Naive thymus-derived CD8-positive, alpha-beta T cell (primary cell): Measurements from ENCODE around the gene TSPAN16. TPM values are rescaled to one million over a fixed set of nuclear protein-coding genes. Genes with fewer than 3 reads are reported as not detected.
A peak's percentile ranks its signal among the peaks of the same experiment; 100 is the strongest.

Experiments used
- ATAC-seq, 2 donors: fragments of 150-1000 bp; cut with Tn5 transposase in 1 of 2; sonication (Bioruptor Pico), chemical (Tn5 transposase) in 1 of 2; 1 replicate in 1 of 2; 2 replicates in 1 of 2; pipeline ENCODE4 v1.10.0; 2021; ENCODE audit warnings: mild to moderate bottlenecking in 2 of 2, moderate library complexity in 2 of 2
- POLR2A ChIA-PET: fragments of 350-600 bp; sonication (Branson Sonifier 250); formaldehyde crosslinking; loops from one replicate; lab custom pipeline; 2021; ENCODE audit warnings: antibody characterized with exemption; lab: Charles Lee
- DNase-seq, 10 donors: peaks; one replicate each; pipeline versions ENCODE4 v3.0.0 to v3.0.0-alpha.2; 2020 to 2022
- H3K27ac Mint-ChIP-seq, 10 donors: one replicate each; pipeline ENCODE4 v1.8.0; 2020 to 2022; ENCODE audit warnings: mild to moderate bottlenecking in 10 of 10, mixed read lengths in 10 of 10, moderate library complexity in 4 of 10, inconsistent platforms in 1 of 10
- H3K27me3 Mint-ChIP-seq, 5 donors: one replicate each; pipeline ENCODE4 v1.8.0; 2021 to 2022; ENCODE audit warnings: mixed read lengths in 5 of 5
- H3K36me3 Mint-ChIP-seq, 3 donors: one replicate each; pipeline ENCODE4 v1.8.0; 2020 to 2022; ENCODE audit warnings: mixed read lengths in 3 of 3, mild to moderate bottlenecking in 2 of 3, inconsistent platforms in 1 of 3
- H3K4me1 Mint-ChIP-seq, 4 donors: one replicate each; pipeline ENCODE4 v1.8.0; 2021 to 2022; ENCODE audit warnings: mixed read lengths in 4 of 4
- H3K4me3 Mint-ChIP-seq, 10 donors: one replicate each; pipeline ENCODE4 v1.8.0; 2020 to 2022; ENCODE audit warnings: mild to moderate bottlenecking in 10 of 10, mixed read lengths in 10 of 10, moderate library complexity in 6 of 10, inconsistent platforms in 1 of 10
- H3K9me3 Mint-ChIP-seq, 9 donors: one replicate each; pipeline ENCODE4 v1.8.0; 2020 to 2022; ENCODE audit warnings: mixed read lengths in 9 of 9, mild to moderate bottlenecking in 3 of 9, inconsistent platforms in 1 of 9, moderate library complexity in 1 of 9
- polyA plus RNA-seq, 3 donors: library from polyadenylated mRNA; unstranded; fragments of 300-500 nt; fragmentation: Illumina TruSeq; gene quantifications; one replicate each; pipeline ENCODE4 v1.2.3, GENCODE V29; 2021
- total RNA-seq, 8 experiments: library from RNA in 2 of 8; stranded (reverse) in 2 of 8; gene quantifications; one replicate each; pipeline ENCODE4 v1.2.3 and lab custom pipeline; 2021 to 2026

Gene TSPAN16
- not detected for total RNA-seq
- not detected for polyA plus RNA-seq
- total RNA-seq (lab: John Stamatoyannopoulos, UW), result 0 to 0.09 (median 0) reads per million in 6 experiments

- Mint-ChIP-seq H3K4me1 (peaks cover 3 to 14% (median 7%) of the 10 kb centered on the region in 4 donors), H3K27ac (no peak within 1 kb of the TSS), H3K9me3 (peaks cover 0 to 5% (median 0%) of the 10 kb centered on the region in 9 donors), H3K4me3 (no peak within 1 kb of the TSS), H3K27me3 (peaks cover 2 to 36% (median 17%) of the 10 kb centered on the region in 5 donors), H3K36me3 (no peaks in the 10 kb centered on the region)
- POLR2A ChIA-PET, result interaction anchor here (0.9 to 1.1 kb wide), 2 partner anchors 79 to 187 kb away, joined by 3 read pairs; partner anchors contain the start of gene SWSAP1
- DNase-seq, result no peak
- ATAC-seq, result no peak
Observed at GRCh38 chr19:11295665-11296245, at the start of gene TSPAN16. TSPAN16 (plus strand) TSS chr19:11296160; CDS start chr19:11296298, 138 bp downstream.

DNA sequence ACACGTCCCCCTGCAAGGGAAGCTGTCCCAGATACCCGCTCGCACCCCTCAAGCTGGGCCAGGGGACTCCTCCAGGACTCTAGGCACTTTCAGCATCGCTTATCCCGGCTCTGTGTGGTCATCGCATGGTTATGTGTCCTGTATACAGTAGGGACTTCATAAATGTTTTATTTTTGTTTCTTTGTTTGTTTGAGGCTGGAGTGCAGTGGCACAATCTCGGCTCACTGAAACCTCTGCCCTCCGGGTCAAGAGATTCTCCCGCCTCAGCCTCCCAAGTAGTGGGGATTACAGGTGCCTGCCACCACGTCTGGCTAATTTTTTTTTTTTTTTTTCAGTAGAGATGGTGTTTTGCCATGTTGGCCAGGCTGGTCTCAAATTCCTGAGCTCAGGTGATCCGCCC lies 49.0 kb upstream of the TSPAN16 start:
- H3K36me3 Mint-ChIP-seq, result peaks cover 0 to 3% (median 0%) of the 10 kb centered on the region in 3 donors
- ATAC-seq, result no peak

DNA sequence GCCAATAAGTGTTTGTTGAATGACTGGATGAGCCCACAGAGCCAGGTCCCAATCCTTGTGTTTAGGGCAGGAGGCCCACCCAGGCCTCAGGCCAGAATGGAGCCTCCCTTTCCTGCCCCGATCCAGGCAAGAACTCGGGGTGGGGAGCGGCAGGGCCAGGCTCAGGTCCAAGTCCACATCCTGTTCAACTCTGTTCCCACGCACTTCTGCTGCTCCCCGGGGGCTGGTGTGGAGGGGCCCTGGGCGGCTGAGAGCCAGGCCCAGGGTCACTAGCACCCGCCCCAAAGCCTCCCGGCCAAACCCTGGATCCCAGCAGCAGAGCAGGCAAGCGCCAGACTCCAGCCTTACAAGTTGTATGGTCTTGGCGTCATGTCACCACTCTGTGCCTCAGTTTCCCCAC lies 48.6 kb upstream of the TSPAN16 start:
- Mint-ChIP-seq H3K36me3 (peaks cover 0 to 3% (median 0%) of the 10 kb centered on the region in 3 donors), H3K4me3 (no peak overlapping the region), H3K27ac (no peak overlapping the region), H3K27me3 (peaks cover 11 to 53% (median 25%) of the 10 kb centered on the region in 5 donors), H3K4me1 (peaks cover 5 to 8% (median 5%) of the 10 kb centered on the region in 4 donors), H3K9me3 (no peaks in the 10 kb centered on the region)
- POLR2A ChIA-PET, result no interaction called here
- ATAC-seq (no peak), DNase-seq (no peak)

More for the DNA sequence above, 49.0 kb upstream of the TSPAN16 start:
- Mint-ChIP-seq H3K4me3 (no peak overlapping the region), H3K27ac (no peak overlapping the region), H3K9me3 (no peaks in the 10 kb centered on the region), H3K27me3 (peaks cover 11 to 58% (median 25%) of the 10 kb centered on the region in 5 donors), H3K4me1 (peaks cover 5 to 8% (median 5%) of the 10 kb centered on the region in 4 donors)
- no peak for DNase-seq
- POLR2A ChIA-PET, result no interaction called here

- POLR2A ChIA-PET, result interaction anchor here (0.6 kb wide), 1 partner anchor 17 kb away, joined by 3 read pairs; no protein-coding TSS in a partner anchor
- Mint-ChIP-seq H3K9me3 (no peaks in the 10 kb centered on the region), H3K27ac (no peak overlapping the region), H3K4me1 (peaks cover 5 to 8% (median 5%) of the 10 kb centered on the region in 4 donors), H3K36me3 (peaks cover 0 to 3% (median 0%) of the 10 kb centered on the region in 3 donors), H3K27me3 (peaks cover 9 to 48% (median 20%) of the 10 kb centered on the region in 5 donors), H3K4me3 (no peak overlapping the region)
- ATAC-seq, result no peak
- no peak for DNase-seq
Observed at GRCh38 chr19:11247934-11248333, 48.0 kb upstream of the TSPAN16 start.

- no peak for ATAC-seq
- Mint-ChIP-seq H3K27ac (no peak overlapping the region), H3K36me3 (peaks cover 0 to 3% (median 0%) of the 10 kb centered on the region in 3 donors), H3K4me1 (peaks cover 0 to 2% (median 1%) of the 10 kb centered on the region in 4 donors), H3K9me3 (no peaks in the 10 kb centered on the region), H3K27me3 (peaks cover 5 to 39% (median 16%) of the 10 kb centered on the region in 5 donors), H3K4me3 (no peak overlapping the region)
- POLR2A ChIA-PET, result no interaction called here
- DNase-seq, result no peak
Observed at GRCh38 chr19:11248852-11249251, 47.1 kb upstream of the TSPAN16 start.

DNA sequence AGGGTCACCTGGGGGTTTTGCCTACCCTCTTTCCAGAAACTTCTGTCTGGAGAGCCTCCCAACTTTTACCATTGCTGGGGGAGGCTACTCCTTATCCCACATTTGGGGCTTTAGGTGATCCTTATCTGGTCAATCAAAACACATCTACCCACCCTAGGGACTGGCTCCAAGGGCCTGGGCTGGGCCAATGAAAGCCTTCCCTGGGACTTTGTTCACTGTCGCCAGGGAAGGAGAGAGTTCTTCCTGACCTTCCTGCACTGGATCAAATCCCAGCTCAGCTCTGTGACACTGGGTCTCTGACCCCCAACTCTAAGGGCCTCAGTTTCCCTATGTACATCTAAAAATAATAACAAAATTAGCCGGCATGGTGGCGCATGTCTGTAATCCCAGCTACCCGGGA lies 44.7 kb upstream of the TSPAN16 start:
- no peaks in the 10 kb centered on the region for H3K4me1 Mint-ChIP-seq
- H3K27ac Mint-ChIP-seq, result no peak overlapping the region
- DNase-seq (no peak), ATAC-seq (no peak)
- POLR2A ChIA-PET, result no interaction called here
- no peak overlapping the region for H3K4me3 Mint-ChIP-seq
- no peaks in the 10 kb centered on the region for H3K9me3 Mint-ChIP-seq
- H3K36me3 Mint-ChIP-seq, result peaks cover 0 to 3% (median 0%) of the 10 kb centered on the region in 3 donors
- peaks cover 7 to 21% (median 14%) of the 10 kb centered on the region in 5 donors for H3K27me3 Mint-ChIP-seq

- Mint-ChIP-seq H3K4me3 (no peak overlapping the region), H3K4me1 (no peaks in the 10 kb centered on the region), H3K27ac (no peak overlapping the region), H3K27me3 (peaks cover 3 to 15% (median 9%) of the 10 kb centered on the region in 5 donors), H3K36me3 (peaks cover 0 to under 1% (median 0%) of the 10 kb centered on the region in 3 donors), H3K9me3 (no peaks in the 10 kb centered on the region)
- ATAC-seq (no peak), DNase-seq (no peak)
- POLR2A ChIA-PET, result no interaction called here
Observed at GRCh38 chr19:11251650-11252314, 44.2 kb upstream of the TSPAN16 start.

DNA sequence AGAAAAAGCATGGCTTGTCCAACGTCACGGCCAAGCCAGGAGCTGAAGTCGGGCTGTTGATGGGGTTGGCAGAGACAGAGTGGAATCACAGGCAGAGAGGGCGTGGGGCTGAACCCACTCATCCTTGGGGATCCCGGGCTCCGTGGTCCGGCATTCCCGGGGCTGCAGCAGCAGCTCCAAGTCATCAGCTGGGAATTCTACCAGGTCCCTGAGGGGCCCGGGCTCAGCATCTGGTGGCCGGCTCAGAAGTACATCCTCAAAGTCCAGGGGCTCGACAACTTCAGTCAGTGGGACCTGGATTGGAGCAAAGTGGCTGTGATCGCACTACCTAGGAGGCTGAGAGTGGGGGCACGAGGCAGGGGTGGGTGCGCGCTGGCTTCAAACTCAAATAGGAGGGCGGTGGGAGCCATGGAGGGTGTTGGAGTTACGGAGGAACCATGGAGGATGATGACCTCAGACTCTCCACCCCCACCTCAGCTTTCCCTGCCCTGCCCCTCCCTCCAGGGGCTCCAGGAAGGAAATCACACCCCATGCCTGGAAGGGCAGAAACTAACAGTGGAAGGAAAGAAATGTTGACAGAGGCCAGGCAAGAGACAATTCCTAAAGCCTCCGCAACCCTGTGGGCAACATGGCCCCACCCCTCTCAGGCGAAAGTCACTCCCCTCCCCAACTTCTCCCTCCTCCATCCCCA lies 43.1 kb upstream of the TSPAN16 start:
- no peaks in the 10 kb centered on the region for H3K36me3 Mint-ChIP-seq
- POLR2A ChIA-PET, result no interaction called here
- no peak for ATAC-seq
- no peak overlapping the region for H3K4me3 Mint-ChIP-seq
- H3K4me1 Mint-ChIP-seq, result no peaks in the 10 kb centered on the region
- no peaks in the 10 kb centered on the region for H3K9me3 Mint-ChIP-seq
- DNase-seq, result no peak
- H3K27me3 Mint-ChIP-seq, result peaks cover 1 to 9% (median 4%) of the 10 kb centered on the region in 5 donors
- H3K27ac Mint-ChIP-seq, result no peak overlapping the region

GRCh38 chr19:11254666-11255065 lies 41.3 kb upstream of the TSPAN16 start:
- no peaks in the 10 kb centered on the region for H3K4me1 Mint-ChIP-seq
- H3K4me3 Mint-ChIP-seq, result no peak overlapping the region
- ATAC-seq (no peak), DNase-seq (no peak)
- peaks cover 0 to 2% (median 0%) of the 10 kb centered on the region in 3 donors for H3K36me3 Mint-ChIP-seq
- H3K9me3 Mint-ChIP-seq, result no peaks in the 10 kb centered on the region
- POLR2A ChIA-PET, result no interaction called here
- H3K27me3 Mint-ChIP-seq, result peaks cover 0 to 8% (median 3%) of the 10 kb centered on the region in 5 donors
- no peak overlapping the region for H3K27ac Mint-ChIP-seq

GRCh38 chr19:11256189-11256588 lies 39.8 kb upstream of the TSPAN16 start:
- Mint-ChIP-seq H3K4me3 (no peak overlapping the region), H3K27ac (no peak overlapping the region), H3K4me1 (peaks cover 0 to 4% (median 2%) of the 10 kb centered on the region in 4 donors), H3K27me3 (peaks cover 6 to 19% (median 7%) of the 10 kb centered on the region in 5 donors), H3K36me3 (peaks cover 0 to 4% (median 0%) of the 10 kb centered on the region in 3 donors), H3K9me3 (peaks cover 0 to 2% (median 0%) of the 10 kb centered on the region in 9 donors)
- no peak for ATAC-seq
- POLR2A ChIA-PET, result no interaction called here
- no peak for DNase-seq

GRCh38 chr19:11257846-11258380 lies 38.0 kb upstream of the TSPAN16 start:
- H3K27me3 Mint-ChIP-seq, result peaks cover 8 to 26% (median 12%) of the 10 kb centered on the region in 5 donors
- peaks cover 0 to 2% (median 0%) of the 10 kb centered on the region in 9 donors for H3K9me3 Mint-ChIP-seq
- DNase-seq (no peak), ATAC-seq (no peak)
- peaks cover 0 to 6% (median 3%) of the 10 kb centered on the region in 4 donors for H3K4me1 Mint-ChIP-seq
- H3K4me3 Mint-ChIP-seq, result no peak overlapping the region
- POLR2A ChIA-PET, result interaction anchor here (0.7 kb wide), 1 partner anchor 266 kb away, joined by 3 read pairs; no protein-coding TSS in a partner anchor
- H3K36me3 Mint-ChIP-seq, result peaks cover 0 to 4% (median 0%) of the 10 kb centered on the region in 3 donors
- H3K27ac Mint-ChIP-seq, result no peak overlapping the region

- POLR2A ChIA-PET, result interaction anchor here (0.7 kb wide), 2 partner anchors 19 to 471 kb away, joined by 3 read pairs; no protein-coding TSS in a partner anchor
- Mint-ChIP-seq H3K4me1 (peaks cover 0 to 9% (median 4%) of the 10 kb centered on the region in 4 donors), H3K27ac (peak overlapping the region in 1 of 10 donors; percentile 48), H3K4me3 (peak overlapping the region; percentile 14 to 84 (median 66)), H3K27me3 (peaks cover 17 to 53% (median 24%) of the 10 kb centered on the region in 5 donors), H3K9me3 (peaks cover 0 to 2% (median 0%) of the 10 kb centered on the region in 9 donors), H3K36me3 (peaks cover 0 to 9% (median 0%) of the 10 kb centered on the region in 3 donors)
- DNase-seq (no peak), ATAC-seq (no peak)
Observed at GRCh38 chr19:11260996-11261395, 35.0 kb upstream of the TSPAN16 start.
